ENCODE measurements around the gene FNDC10. TPM values are rescaled to one million over a fixed set of nuclear protein-coding genes. Genes with fewer than 3 reads are reported as not detected.

Gene FNDC10
- total RNA-seq, 1 experiment from 2014 or later: 8.4 TPM

GRCh38 chr1:1627261-1627828 lies 27.4 kb upstream of the FNDC10 start:
- H3K27ac ChIP-seq (ENCODE audit: low read depth, low read length): peak overlapping the region; percentile 99
- H3K9me2 ChIP-seq (ENCODE audit: insufficient read depth): no peaks in the 10 kb centered on the region
- ATAC-seq (peak; percentile 73), DNase-seq (ENCODE audit: low read depth, low spot score) (peak; percentile 43)
- no peaks in the 10 kb centered on the region for H3K9me3 ChIP-seq (ENCODE audit: control insufficient read depth in 1 of 2, insufficient read depth in 1 of 2, low read depth in 1 of 2, low read length in 2 of 2)
- H3K79me2 ChIP-seq (ENCODE audit: insufficient read depth, low read length): peaks cover 13% of the 10 kb centered on the region; the same call in 1 of the 2 replicates
- peak overlapping the region; percentile 69 to 88 for H3K4me3 ChIP-seq (replicated peaks in 1 of 2; ENCODE audit: low read depth in 1 of 2, low read length in 2 of 2)
- CTCF ChIA-PET: interaction anchor here (1.2 kb wide), 1 partner anchor 281 kb away, joined by 6 read pairs; no protein-coding TSS in a partner anchor
- intact Hi-C loops (cut with micrococcal nuclease): no loop called here
- RAD21 ChIA-PET (ENCODE audit: low non-redundant PET in 1 of 2, low total read pairs in 2 of 2, uncharacterized antibody in 2 of 2, unreplicated experiment in 2 of 2): no interaction called here
- no peak overlapping the region for H2AFZ ChIP-seq (ENCODE audit: low read depth, low read length, poor library complexity, severe bottlenecking)
- peaks cover 4 to 38% of the 10 kb centered on the region in 2 experiments for H3K4me1 ChIP-seq (ENCODE audit: control insufficient read depth in 1 of 2, insufficient read depth in 2 of 2, low read length in 2 of 2)
- H3K36me3 ChIP-seq (ENCODE audit: control insufficient read depth in 1 of 2, insufficient read depth in 2 of 2, low read length in 2 of 2): no peaks in the 10 kb centered on the region
- no peaks in the 10 kb centered on the region for H3K27me3 ChIP-seq (ENCODE audit: insufficient read depth, low read length)
- POLR2A ChIA-PET: interaction anchor here (1.4 to 2.4 kb wide), 2 partner anchors 12 kb away, joined by 3 to 15 read pairs; partner anchors contain the start of gene MIB2
- peak overlapping the region; percentile 86 for H3K9ac ChIP-seq (ENCODE audit: low read length)
- H3K4me2 ChIP-seq (ENCODE audit: low read length): peak overlapping the region; percentile 84
- BruUV-seq (replicated peaks): no TSS peak
- H4K20me1 ChIP-seq (ENCODE audit: insufficient read depth): no peaks in the 10 kb centered on the region
- TF ChIP-seq POLR2A (IDR thresholded peaks at IDR 0.05; ENCODE audit: borderline replicate concordance, extremely low read depth, insufficient read depth, insufficient read length): peak; percentile 14
- TF ChIP-seq CEBPB (IDR thresholded peaks at IDR 0.05; ENCODE audit: low read depth): no peak
- TF ChIP-seq POLR2AphosphoS5 (IDR thresholded peaks at IDR 0.05; ENCODE audit: low read depth, low read length): peak; percentile 55; the same call in 1 of the 2 replicates
- TF ChIP-seq, protein P1, sequence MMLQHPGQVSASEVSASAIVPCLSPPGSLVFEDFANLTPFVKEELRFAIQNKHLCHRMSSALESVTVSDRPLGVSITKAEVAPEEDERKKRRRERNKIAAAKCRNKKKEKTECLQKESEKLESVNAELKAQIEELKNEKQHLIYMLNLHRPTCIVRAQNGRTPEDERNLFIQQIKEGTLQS (IDR thresholded peaks at IDR 0.05): no peak
- peak; percentile 64; the same call in 1 of the 2 replicates for TF ChIP-seq ZFX (IDR thresholded peaks at IDR 0.05)

GRCh38 chr1:1626207-1627141 lies 26.5 kb upstream of the FNDC10 start:
- no peak overlapping the region for H2AFZ ChIP-seq (ENCODE audit: low read depth, low read length, poor library complexity, severe bottlenecking)
- no peaks in the 10 kb centered on the region for H3K9me2 ChIP-seq (ENCODE audit: insufficient read depth)
- BruUV-seq (replicated peaks): TSS peak; percentile 59
- peaks cover 13% of the 10 kb centered on the region; the same call in 1 of the 2 replicates for H3K79me2 ChIP-seq (ENCODE audit: insufficient read depth, low read length)
- H3K36me3 ChIP-seq (ENCODE audit: control insufficient read depth in 1 of 2, insufficient read depth in 2 of 2, low read length in 2 of 2): no peaks in the 10 kb centered on the region
- peaks cover 4 to 38% of the 10 kb centered on the region in 2 experiments for H3K4me1 ChIP-seq (ENCODE audit: control insufficient read depth in 1 of 2, insufficient read depth in 2 of 2, low read length in 2 of 2)
- ChIA-PET RAD21 (ENCODE audit: low non-redundant PET in 1 of 2, low total read pairs in 2 of 2, uncharacterized antibody in 2 of 2, unreplicated experiment in 2 of 2) (no interaction called here), CTCF (no interaction called here), POLR2A (interaction anchor here (1.4 kb wide), 1 partner anchor 11 kb away, joined by 3 read pairs; the partner anchor contains the start of gene MIB2)
- peak overlapping the region; percentile 99 for H3K27ac ChIP-seq (ENCODE audit: low read depth, low read length)
- H3K9ac ChIP-seq (ENCODE audit: low read length): peak overlapping the region; percentile 86
- H3K27me3 ChIP-seq (ENCODE audit: insufficient read depth, low read length): no peaks in the 10 kb centered on the region
- intact Hi-C loops (cut with micrococcal nuclease): no loop called here
- H4K20me1 ChIP-seq (ENCODE audit: insufficient read depth): no peaks in the 10 kb centered on the region
- peak overlapping the region; percentile 84 for H3K4me2 ChIP-seq (ENCODE audit: low read length)
- DNase-seq (ENCODE audit: low read depth, low spot score) (no peak), ATAC-seq (no peak)
- H3K9me3 ChIP-seq (ENCODE audit: control insufficient read depth in 1 of 2, insufficient read depth in 1 of 2, low read depth in 1 of 2, low read length in 2 of 2): no peaks in the 10 kb centered on the region
- peak overlapping the region; percentile 69 to 88 for H3K4me3 ChIP-seq (replicated peaks in 1 of 2; ENCODE audit: low read depth in 1 of 2, low read length in 2 of 2)
- TF ChIP-seq FOSL1 (IDR thresholded peaks at IDR 0.05; ENCODE audit: low read depth): no peak
- TF ChIP-seq REST (IDR thresholded peaks at IDR 0.05; ENCODE audit: low read depth): no peak
- no peak for TF ChIP-seq EZH2phosphoT487 (IDR thresholded peaks at IDR 0.05; ENCODE audit: borderline replicate concordance)
- TF ChIP-seq EZH2 (IDR thresholded peaks at IDR 0.05): no peak
- no peak for TF ChIP-seq ELF1 (IDR thresholded peaks at IDR 0.05; ENCODE audit: borderline replicate concordance, low read depth)
- TF ChIP-seq, protein P2, sequence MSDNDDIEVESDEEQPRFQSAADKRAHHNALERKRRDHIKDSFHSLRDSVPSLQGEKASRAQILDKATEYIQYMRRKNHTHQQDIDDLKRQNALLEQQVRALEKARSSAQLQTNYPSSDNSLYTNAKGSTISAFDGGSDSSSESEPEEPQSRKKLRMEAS (IDR thresholded peaks at IDR 0.05): no peak

All from HCT116 (cell line).